Measurements from ENCODE around the gene INO80C.

Gene INO80C

DNA sequence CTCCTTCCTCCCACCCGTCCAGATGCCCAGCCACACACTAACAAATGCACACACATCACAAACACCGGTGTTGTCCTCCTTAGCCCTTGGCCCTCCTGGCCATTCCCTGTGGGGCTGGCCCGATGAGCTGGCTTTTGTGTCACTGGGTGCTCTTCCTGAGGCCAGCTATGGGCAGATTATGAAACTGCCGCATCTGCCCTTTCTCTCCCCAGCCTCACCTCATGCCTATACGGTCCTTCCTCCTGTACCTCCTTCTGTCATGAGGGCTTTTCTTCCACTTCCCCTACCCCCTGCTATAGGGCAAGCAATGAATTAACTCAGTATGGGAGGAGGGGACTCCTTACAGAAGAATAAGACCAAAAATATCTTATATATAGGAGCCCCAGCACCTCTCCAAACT is 10.3 kb upstream of the INO80C start:
- H3K4me3 ChIP-seq (replicated peaks; ENCODE audit: low read depth, low read length) = no peak overlapping the region
- TF ChIP-seq CTCF (IDR thresholded peaks at IDR 0.05; ENCODE audit: low read length, missing control alignments) = no peak
- no peak for DNase-seq (ENCODE audit: low read depth)

GRCh38 chr18:35507623-35508022 is 9.9 kb upstream of the INO80C start:
- no peak overlapping the region for H3K4me3 ChIP-seq (replicated peaks; ENCODE audit: low read depth, low read length)
- DNase-seq (ENCODE audit: low read depth) = no peak
- no peak for TF ChIP-seq CTCF (IDR thresholded peaks at IDR 0.05; ENCODE audit: low read length, missing control alignments)

DNA sequence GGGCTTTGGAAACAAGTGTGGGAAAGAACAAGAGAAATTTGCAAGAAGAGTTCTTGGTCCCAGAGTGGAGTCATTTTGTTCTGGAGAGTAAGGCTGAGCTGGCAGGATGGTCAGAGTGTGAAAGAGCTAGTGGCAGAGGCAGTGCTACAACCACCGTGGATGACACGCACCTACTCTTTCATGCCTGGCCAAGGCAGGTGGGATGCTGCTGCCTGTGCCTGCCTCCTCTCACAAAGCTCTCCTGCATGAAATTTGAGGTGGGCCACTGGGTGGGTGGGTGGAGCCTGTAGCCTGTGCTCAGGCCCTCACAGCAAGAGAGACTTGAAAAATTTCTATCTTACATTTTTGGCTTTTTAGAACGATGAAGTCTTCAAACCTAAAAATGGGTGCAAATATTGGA is 9.4 kb upstream of the INO80C start:
- H3K4me3 ChIP-seq (replicated peaks; ENCODE audit: low read depth, low read length) = no peak overlapping the region
- DNase-seq (ENCODE audit: low read depth) = no peak
- TF ChIP-seq CTCF (IDR thresholded peaks at IDR 0.05; ENCODE audit: low read length, missing control alignments) = no peak

DNA sequence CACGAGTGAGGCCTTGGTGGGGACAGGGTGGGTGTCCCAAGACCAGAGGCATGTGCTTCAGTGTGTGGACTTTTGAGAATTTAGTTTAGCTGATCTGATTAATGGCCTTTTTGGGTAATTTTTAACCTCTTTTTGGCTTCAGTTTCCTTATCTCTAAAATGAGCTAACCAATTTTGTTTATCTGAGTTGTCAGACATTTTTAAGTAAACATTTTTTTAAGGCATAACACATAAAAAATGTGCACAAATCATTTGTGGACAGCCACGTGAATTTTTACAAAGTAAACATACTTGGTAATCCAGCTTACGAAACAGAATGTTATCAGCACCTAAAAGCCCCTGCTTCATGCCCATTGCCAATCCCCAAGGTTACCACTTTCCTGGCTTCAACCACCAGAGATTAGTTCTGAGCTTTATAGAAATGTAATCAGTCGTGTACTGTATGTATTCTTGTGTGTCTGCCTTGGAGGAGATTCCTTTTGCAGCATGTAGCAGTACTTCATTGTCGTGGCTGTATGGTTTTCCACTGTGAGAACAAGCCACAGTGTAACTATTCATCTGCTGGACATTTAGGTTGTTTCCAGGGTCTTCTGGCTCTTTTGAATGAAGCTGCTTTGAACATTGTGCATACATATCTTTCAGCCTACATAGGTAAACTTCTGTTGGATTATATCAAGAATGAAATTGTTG is 8.4 kb upstream of the INO80C start:
- H3K4me3 ChIP-seq (replicated peaks; ENCODE audit: low read depth, low read length) = no peak overlapping the region
- no peak for TF ChIP-seq CTCF (IDR thresholded peaks at IDR 0.05; ENCODE audit: low read length, missing control alignments)
- no peak for DNase-seq (ENCODE audit: low read depth)

DNA sequence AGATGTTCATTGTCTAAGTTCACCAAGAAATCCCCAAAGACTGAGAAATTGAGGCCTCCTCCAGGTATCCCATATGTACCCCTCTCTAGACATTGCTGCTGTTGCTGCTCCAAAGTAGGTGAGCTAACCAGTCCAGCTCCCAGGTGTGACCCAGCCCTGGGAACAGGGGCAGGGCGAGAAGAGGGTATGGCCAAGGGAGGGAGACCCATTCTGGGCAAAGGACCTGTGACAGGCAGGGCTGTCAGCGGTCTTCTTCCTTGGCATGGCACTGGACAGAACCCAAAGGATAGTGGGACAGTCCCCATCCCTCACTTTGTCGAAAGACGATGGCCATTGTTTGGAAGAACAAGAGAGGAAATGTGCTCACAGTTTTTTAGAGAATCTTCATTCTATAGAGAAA is 7.2 kb upstream of the INO80C start:
- no peak overlapping the region for H3K4me3 ChIP-seq (replicated peaks; ENCODE audit: low read depth, low read length)
- no peak for TF ChIP-seq CTCF (IDR thresholded peaks at IDR 0.05; ENCODE audit: low read length, missing control alignments)
- DNase-seq (ENCODE audit: low read depth) = no peak

DNA sequence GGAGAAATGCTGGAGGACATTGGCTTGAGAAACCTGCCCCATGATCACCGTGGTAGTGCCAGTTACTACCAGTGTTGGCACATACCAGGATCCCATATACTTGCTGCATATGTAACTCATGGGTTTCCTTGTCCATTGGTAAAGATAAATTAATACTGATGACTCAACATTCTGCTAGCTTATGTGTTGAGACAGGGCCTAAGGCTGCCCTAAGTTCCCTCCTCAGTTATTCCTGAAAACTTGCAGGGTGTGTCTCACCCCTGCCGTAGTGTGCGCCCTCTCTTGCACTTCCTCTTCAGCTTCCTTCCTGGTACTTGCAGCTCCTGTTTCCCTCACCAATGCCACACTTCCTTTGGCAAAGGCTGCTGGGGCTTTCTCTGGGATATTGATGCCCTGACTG is 4.3 kb upstream of the INO80C start:
- H3K4me3 ChIP-seq (replicated peaks; ENCODE audit: low read depth, low read length) = no peak overlapping the region
- no peak for TF ChIP-seq CTCF (IDR thresholded peaks at IDR 0.05; ENCODE audit: low read length, missing control alignments)
- DNase-seq (ENCODE audit: low read depth) = no peak

GRCh38 chr18:35501369-35501768 is 3.6 kb upstream of the INO80C start:
- no peak overlapping the region for H3K4me3 ChIP-seq (replicated peaks; ENCODE audit: low read depth, low read length)
- DNase-seq (ENCODE audit: low read depth) = no peak
- TF ChIP-seq CTCF (IDR thresholded peaks at IDR 0.05; ENCODE audit: low read length, missing control alignments) = no peak

Measured in fibroblast of pulmonary artery (primary cell).